Nephron progenitor cell (in vitro differentiated cells): Measurements from ENCODE around the gene DPF3.
A peak's percentile ranks its signal among the peaks of the same experiment; 100 is the strongest.

Experiments used
- DNase-seq: peaks from one replicate; pipeline ENCODE4 v3.0.0; 2021
- H3K27ac Mint-ChIP-seq: 2 replicates; pipeline ENCODE4 v1.8.0; 2021; ENCODE audit warnings: mild to moderate bottlenecking, moderate library complexity, mixed read lengths
- H3K27me3 Mint-ChIP-seq: 2 replicates; pipeline ENCODE4 v1.8.0; 2021; ENCODE audit warnings: mild to moderate bottlenecking, low read depth, mixed read lengths; ENCODE audit not compliant: poor library complexity
- H3K36me3 Mint-ChIP-seq: 2 replicates; pipeline ENCODE4 v1.8.0; 2021; ENCODE audit warnings: low read depth, mixed read lengths
- H3K4me1 Mint-ChIP-seq: 2 replicates; pipeline ENCODE4 v1.8.0; 2021; ENCODE audit warnings: mixed read lengths
- H3K4me3 Mint-ChIP-seq: 2 replicates; pipeline ENCODE4 v1.8.0; 2021; ENCODE audit warnings: mild to moderate bottlenecking, moderate library complexity, mixed read lengths
- H3K9me3 Mint-ChIP-seq: 2 replicates; pipeline ENCODE4 v1.8.0; 2021; ENCODE audit warnings: mild to moderate bottlenecking, moderate library complexity, mixed read lengths
- TF ChIP-seq, protein P1 (sequence below): fragments of 200-600 bp; sonication (generic); IDR thresholded peaks from 2 replicates; pipeline ENCODE4 v1.5.0; 2021; ENCODE audit warnings: antibody characterized with exemption

DPF3 gene

DNA sequence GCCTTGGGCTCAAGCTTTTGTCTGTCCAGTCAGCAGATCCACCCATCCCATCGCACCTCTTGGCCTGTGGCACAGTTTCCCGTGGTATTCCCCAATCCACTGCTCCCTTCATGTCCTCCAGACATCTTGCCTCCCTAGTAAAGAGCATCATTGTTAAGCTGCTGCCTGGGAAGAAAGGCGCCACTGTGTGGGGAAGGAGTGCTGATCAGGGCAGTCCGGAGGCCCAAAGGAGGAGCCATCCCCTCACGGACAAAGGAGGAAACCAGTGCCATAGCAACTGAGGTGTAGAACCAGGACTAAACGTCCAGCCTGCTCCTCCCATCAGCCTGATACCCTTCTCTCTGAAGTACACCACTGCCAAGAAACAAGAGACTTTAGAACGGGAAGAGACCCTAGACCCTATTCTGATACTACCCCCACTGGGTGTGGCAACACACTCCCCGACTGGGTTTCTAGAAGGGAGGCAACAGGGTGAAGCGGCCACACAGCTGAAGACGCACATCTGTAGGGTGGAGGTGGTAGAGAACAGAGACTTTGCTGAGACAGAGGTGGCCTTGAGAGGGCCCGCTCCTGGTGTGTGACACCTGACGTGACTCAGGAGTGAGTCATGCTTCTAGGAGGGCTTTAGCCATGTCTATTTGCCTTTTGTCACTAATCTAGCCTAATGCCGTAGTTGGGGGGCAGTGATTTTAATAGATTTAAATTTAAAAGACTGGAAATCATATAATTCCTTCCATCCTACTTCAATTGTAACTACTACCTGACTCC lies 185.0 kb downstream of the DPF3 start:
- Mint-ChIP-seq H3K36me3 (peaks cover 53% of the 10 kb centered on the region), H3K9me3 (peaks cover 10% of the 10 kb centered on the region), H3K27me3 (peaks cover 2% of the 10 kb centered on the region), H3K4me1 (peaks cover 20% of the 10 kb centered on the region), H3K4me3 (no peak overlapping the region), H3K27ac (no peak overlapping the region)
- TF ChIP-seq, protein P1, sequence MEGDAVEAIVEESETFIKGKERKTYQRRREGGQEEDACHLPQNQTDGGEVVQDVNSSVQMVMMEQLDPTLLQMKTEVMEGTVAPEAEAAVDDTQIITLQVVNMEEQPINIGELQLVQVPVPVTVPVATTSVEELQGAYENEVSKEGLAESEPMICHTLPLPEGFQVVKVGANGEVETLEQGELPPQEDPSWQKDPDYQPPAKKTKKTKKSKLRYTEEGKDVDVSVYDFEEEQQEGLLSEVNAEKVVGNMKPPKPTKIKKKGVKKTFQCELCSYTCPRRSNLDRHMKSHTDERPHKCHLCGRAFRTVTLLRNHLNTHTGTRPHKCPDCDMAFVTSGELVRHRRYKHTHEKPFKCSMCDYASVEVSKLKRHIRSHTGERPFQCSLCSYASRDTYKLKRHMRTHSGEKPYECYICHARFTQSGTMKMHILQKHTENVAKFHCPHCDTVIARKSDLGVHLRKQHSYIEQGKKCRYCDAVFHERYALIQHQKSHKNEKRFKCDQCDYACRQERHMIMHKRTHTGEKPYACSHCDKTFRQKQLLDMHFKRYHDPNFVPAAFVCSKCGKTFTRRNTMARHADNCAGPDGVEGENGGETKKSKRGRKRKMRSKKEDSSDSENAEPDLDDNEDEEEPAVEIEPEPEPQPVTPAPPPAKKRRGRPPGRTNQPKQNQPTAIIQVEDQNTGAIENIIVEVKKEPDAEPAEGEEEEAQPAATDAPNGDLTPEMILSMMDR = no peak
- no peak for DNase-seq

DNA sequence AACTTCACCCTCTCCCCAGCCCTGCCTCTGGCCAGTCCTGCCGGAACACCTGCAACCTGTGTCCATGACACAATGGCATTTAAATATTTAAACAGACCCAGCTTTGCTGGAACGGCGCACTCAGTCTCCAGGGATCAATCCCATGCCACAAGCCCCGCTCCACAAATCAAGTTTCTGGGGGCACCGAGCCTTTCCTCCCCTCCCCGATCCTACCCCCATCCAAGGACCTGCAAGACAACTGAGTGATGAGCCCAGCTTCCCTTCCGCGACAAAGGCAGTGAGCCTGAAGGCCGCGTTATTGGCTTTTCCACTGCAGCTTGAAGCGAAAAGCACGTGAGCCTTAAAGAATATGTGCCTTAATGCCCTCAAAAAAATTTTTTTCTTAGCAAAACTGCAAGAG lies 185.7 kb downstream of the DPF3 start:
- peaks cover 2% of the 10 kb centered on the region for H3K27me3 Mint-ChIP-seq
- H3K4me1 Mint-ChIP-seq = peaks cover 16% of the 10 kb centered on the region
- DNase-seq = no peak
- H3K4me3 Mint-ChIP-seq = no peak overlapping the region
- TF ChIP-seq, protein P1 = no peak
- peaks cover 49% of the 10 kb centered on the region for H3K36me3 Mint-ChIP-seq
- H3K27ac Mint-ChIP-seq = peak overlapping the region; percentile 34
- peaks cover 10% of the 10 kb centered on the region for H3K9me3 Mint-ChIP-seq

DNA sequence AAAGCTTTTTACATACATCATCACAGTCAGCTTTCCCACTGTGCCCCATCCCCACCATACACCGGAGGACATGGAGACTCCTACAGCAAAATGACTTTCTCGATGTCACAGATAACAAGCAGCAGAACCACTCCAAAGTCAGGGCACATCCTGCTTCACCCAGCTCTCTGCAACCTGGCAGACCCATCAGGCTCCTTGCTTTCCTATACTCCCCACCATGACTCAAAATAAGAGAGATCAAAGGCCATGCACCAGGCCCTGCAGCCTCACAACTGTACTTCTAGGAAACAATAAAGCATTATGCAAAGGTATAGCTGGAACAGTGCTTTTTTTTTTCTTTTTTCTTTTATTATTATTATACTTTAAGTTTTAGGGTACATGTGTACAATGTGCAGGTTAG lies 187.4 kb downstream of the DPF3 start:
- peaks cover 41% of the 10 kb centered on the region for H3K36me3 Mint-ChIP-seq
- no peak overlapping the region for H3K4me3 Mint-ChIP-seq
- peaks cover 25% of the 10 kb centered on the region for H3K4me1 Mint-ChIP-seq

DNA sequence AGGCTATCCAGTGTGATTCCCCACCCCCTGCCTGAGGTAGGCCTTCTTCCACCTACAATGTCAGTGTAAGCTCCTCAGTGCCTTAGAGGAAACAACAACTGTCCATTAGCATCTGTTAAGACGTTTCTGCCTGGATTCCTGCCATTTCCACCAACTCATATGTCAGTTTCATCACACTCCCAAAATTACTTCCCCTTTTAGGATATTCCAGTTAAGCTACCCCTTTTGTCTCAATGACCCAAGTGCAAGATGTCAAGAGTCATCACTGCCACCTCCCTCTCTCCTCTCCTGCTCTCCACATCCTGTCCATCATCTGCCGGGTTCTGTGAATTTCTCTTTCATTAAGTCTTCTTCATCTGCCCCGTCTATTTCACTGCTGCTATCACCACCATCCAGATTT lies 189.4 kb downstream of the DPF3 start:
- Mint-ChIP-seq H3K4me3 (no peak overlapping the region), H3K4me1 (peaks cover 43% of the 10 kb centered on the region), H3K36me3 (peaks cover 41% of the 10 kb centered on the region), H3K27me3 (peaks cover 2% of the 10 kb centered on the region), H3K27ac (no peak overlapping the region), H3K9me3 (peaks cover 10% of the 10 kb centered on the region)
- TF ChIP-seq, protein P1 = no peak
- no peak for DNase-seq

More for the DNA sequence above, 187.4 kb downstream of the DPF3 start:
- DNase-seq = no peak
- Mint-ChIP-seq H3K27me3 (peaks cover 2% of the 10 kb centered on the region), H3K9me3 (peaks cover 10% of the 10 kb centered on the region), H3K27ac (no peak overlapping the region)
- TF ChIP-seq, protein P1 = no peak

DNA sequence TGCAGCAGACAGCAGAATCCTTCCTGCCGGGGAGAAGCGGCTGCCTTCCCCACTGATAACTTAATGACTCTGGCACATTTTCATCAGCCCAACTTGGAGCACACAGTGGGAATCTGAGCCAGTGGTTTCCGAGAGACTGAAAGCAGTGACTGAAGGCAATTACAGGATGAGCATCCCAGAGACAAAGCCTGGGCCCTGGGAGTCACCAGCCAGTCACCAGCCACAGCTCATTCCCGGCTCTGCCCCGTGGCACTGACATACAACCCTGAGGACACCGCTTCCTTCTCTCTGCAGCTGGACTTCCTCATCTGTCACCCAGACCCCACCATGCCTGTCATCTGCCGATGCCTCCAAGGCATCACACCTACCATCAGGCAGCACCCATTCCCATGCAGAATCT lies 192.3 kb downstream of the DPF3 start:
- H3K4me3 Mint-ChIP-seq = no peak overlapping the region
- peaks cover 38% of the 10 kb centered on the region for H3K4me1 Mint-ChIP-seq
- no peaks in the 10 kb centered on the region for H3K27me3 Mint-ChIP-seq
- peaks cover 10% of the 10 kb centered on the region for H3K9me3 Mint-ChIP-seq
- TF ChIP-seq, protein P1 = no peak
- H3K27ac Mint-ChIP-seq = no peak overlapping the region
- DNase-seq = no peak
- peaks cover 28% of the 10 kb centered on the region for H3K36me3 Mint-ChIP-seq

DNA sequence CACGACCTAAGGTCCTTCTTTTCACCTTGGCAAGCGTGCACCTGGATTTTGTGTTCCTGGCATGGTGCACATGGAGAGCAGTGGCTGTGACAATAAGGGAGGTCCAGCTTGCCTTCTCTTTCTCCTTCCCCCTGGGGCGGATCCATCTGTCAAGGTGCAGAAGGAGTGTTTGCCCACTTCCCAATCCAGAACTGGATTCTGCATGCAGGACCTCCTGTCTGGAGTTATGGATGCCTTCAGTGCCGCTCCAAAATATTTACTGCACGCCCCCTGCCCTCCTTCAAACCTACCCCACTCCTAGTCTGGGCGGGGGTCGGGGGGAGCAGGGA lies 192.7 kb downstream of the DPF3 start:
- Mint-ChIP-seq H3K36me3 (peaks cover 24% of the 10 kb centered on the region), H3K4me1 (peaks cover 38% of the 10 kb centered on the region), H3K27me3 (no peaks in the 10 kb centered on the region), H3K27ac (no peak overlapping the region), H3K4me3 (no peak overlapping the region), H3K9me3 (peaks cover 8% of the 10 kb centered on the region)
- DNase-seq = no peak
- TF ChIP-seq, protein P1 = no peak
